Measurements from ENCODE around the gene MFAP5.

Gene MFAP5

DNA sequence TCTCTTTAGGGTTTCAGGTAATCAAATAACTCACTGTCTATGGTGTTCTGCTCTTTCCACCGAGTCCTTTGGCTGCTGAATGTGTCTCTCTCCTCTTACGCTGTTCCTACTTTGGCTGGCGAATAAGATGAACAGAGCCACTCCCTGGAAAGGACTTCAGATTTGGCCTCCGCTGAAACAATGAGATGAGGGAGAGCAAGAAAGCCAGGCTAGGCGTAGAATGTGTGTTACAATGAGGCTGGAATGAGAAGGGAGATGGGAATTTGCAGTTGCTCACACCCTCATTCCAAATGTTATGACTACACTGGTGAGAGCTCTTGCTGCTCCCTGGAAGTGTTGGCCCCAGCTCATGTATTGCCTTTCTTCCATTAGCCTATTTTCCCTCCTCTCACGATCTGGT, at the start of gene MFAP5:
MFAP5 (minus strand) TSS at position 234 of the 400 bp plus-strand sequence. CDS start 722 bp downstream, outside the sequence.
- DNase-seq = peak; percentile 42

DNA sequence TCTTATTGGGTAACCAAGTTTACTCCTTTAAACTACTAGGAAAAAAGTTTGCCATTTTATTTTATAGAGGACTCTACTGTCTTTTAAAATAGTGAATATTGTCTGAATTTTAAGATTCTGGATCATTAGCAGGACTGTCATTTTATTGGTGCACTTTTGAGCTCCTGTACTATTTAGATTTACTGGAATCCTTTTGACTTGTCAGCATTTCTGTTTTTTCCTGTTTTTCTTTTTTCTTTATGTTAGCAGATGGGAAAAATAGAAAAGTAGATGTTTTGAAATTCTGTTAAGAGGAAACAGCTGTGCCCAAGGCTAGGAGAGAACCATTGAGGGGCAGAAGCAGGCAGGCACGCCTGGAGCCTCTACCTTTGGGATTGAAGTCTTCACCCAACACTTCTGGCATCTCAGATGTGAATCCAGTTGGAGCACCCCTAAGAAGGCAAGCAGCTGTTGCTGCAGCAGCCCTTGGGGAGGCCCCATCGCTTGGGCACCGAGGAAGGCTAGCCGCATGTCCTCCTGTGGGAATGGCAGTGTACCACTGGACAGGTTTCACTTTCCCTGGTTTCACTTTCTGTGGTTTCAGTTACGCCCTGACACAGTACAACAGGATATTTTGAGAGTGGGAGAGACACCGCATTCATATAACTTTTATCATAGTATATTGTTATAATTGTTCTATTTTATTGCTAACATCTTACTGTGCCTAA, 46.7 kb upstream of the MFAP5 start:
- DNase-seq = no peak

- DNase-seq = no peak
Measured at GRCh38 chr12:8702159-8702558, 39.5 kb upstream of the MFAP5 start.

GRCh38 chr12:8701046-8701660, 38.5 kb upstream of the MFAP5 start:
- DNase-seq = no peak

DNA sequence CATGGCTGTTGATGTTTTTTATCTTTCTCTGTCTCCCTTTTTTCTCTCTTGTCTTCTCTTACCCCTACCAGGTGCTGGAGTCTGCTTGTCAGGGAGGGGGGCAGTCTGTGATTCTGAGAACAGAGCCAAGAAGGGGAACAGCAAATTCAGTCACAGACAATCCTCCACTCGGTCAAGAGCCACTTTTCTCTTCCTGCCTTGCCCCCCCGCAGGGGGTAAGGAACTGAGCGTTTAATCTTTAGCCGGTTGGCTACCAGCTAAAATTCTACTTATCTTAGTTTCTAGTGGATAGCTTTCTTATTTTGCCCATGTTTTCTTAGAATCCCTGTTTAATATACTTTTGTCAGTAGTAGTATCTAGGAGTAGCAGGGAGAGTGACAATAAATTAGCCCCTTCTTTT, 37.1 kb upstream of the MFAP5 start:
- no peak for DNase-seq

DNA sequence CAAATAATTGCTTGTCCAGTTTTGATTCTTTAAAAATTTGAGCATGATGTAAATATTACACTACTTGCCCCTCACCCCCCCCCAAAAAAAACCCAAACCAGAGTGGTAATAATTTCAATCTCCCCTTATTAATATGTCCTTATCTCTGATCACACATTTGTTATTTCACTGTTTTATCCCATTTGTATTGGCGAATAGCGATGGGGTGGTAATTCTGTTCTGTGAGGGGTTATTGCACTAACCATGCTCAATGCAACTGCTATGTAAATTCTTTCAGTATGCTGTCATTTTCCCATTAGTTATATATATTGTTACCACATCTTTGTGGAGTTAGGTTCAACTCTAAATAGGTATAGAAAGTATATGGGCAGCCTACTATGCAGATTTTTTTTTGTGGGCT, 36.3 kb upstream of the MFAP5 start:
- peak; percentile 34 for DNase-seq

GRCh38 chr12:8698132-8698851, 35.7 kb upstream of the MFAP5 start:
- no peak for DNase-seq

DNA sequence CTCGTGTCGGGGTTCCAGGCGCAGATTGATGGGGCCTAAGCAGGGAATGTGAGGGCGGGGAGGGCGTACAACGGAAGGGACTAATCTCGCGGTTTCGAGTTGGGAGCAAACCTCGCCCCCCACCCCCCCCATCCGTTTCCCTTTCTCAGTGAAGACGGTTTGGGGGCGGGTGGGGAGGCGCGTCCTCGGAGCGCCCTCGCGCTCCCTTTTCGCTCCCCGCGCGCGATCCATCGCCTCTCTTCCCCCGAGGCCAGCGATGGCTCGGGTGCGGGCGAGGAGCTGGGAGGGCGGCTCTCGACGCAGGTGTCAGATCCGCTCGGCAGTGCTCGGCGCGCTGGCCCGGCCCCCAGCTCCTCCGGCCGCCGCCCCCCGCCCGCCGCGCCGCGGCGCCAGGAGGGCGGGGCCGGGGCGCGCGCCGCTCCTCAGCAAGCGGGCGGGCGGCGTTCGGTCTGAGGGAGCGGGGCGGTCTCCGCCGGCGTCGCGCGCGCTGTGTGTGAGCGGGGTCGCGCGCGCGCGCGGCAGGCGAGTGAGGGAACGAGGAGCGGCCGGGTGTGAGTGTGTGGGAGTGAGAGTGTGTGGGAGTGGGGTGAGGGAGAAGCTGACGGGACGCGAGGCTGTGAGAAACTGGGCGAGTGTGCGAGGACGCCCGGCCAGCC, 35.0 kb upstream of the MFAP5 start, which contains the start of gene RIMKLB:
RIMKLB (plus strand) TSS at position 516 of the 656 bp plus-strand sequence. CDS start 15,876 bp downstream, outside the sequence.
- DNase-seq = peak; percentile 48

GRCh38 chr12:8697120-8697475, 34.5 kb upstream of the MFAP5 start:
- peak; percentile 12 for DNase-seq

GRCh38 chr12:8696442-8697090, 33.9 kb upstream of the MFAP5 start:
- no peak for DNase-seq

DNA sequence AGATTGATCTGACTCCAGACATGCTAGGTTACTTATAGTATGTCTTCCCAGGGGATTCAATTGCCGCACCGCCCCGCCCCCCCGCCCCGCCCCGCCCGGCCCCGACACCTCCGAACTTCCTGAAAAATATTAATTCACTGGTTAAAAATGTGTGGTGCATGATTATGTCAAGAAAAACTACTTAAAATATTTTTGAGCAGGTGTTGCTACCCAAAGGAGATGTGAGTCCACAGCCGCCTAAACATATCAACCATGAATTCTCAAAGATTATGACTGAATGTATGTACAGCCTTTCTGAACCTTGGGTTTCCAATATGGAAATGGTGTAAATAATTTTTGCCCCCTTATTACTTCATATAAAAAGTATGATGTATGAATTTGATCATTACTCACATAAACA, 32.5 kb upstream of the MFAP5 start:
- DNase-seq = no peak

DNA sequence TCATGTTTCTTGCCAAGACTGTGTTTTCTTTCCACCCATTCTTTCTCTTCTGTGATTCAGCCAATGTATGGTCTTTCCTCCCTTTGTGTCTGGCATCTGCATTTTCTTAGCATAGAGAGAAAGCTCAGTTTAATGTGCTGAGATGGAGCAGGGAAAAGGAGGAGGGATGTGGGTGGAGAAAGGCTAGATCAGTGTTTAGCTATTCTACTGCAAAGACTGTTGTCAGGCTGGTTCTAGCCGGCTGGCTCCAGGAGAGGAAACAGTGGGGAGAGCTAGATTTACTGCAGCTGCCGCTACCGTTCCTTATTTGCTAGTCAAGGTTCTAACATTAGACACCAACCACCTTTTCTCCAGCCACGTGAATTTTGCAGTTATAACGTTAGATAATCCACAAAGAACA, 29.9 kb upstream of the MFAP5 start:
- DNase-seq = no peak

DNA sequence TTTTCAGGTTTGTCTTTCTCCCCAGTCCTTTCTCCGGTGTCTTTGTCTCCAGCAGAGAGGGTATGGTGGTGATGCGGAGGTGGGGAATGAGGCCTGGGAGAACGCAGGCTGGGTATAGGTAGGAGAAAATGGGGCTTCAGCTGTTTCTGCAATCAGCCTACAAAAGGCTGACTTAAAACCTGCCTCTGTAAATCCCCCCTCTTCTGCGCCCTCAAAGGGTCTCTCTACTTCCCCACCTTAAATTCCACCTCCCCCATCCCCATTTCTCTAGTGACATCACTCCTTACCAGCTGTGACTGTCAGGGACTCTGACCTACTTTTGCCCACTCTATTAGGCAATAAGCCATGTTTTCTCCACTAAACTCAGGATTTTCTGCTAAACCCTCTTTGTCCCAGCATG, 27.1 kb upstream of the MFAP5 start:
- no peak for DNase-seq

DNA sequence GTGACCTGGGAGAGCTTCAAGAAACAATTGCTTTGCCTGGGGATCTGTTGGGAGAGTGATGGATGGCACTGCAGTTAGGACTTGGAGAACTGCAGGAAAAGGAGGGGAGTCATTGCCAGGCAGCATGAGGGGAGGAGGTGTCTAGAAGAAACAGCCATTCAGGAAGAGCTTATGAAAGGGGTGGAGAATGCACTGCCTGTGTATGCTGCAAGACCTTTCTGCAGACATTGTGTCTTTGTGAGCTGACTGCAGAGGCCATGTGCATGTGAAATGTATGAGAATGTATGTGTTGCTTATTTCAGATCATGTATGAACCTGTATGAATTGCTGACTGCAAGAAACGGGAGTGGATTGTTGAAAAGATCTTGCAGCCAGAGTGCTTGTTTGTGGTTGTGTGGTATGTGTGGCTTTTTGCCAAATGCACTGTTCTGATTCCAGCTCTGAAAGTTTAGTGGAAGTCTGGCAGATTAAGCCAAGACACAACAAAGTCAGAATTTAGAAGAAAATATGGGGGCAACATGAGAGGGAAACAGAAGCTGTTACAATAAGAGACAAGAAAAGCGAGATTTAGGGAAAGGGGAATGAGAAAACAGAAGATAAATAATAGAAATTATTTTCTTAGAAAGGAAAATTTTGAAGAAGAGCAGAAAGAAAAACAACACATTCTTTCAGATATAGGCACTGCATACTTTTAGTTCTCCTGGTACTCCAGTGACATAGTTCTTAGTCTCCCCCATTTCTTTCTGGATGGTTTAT, 25.4 kb upstream of the MFAP5 start:
- peak; percentile 56 for DNase-seq

- no peak for DNase-seq
Measured at GRCh38 chr12:8685051-8685450, 22.4 kb upstream of the MFAP5 start.

DNA sequence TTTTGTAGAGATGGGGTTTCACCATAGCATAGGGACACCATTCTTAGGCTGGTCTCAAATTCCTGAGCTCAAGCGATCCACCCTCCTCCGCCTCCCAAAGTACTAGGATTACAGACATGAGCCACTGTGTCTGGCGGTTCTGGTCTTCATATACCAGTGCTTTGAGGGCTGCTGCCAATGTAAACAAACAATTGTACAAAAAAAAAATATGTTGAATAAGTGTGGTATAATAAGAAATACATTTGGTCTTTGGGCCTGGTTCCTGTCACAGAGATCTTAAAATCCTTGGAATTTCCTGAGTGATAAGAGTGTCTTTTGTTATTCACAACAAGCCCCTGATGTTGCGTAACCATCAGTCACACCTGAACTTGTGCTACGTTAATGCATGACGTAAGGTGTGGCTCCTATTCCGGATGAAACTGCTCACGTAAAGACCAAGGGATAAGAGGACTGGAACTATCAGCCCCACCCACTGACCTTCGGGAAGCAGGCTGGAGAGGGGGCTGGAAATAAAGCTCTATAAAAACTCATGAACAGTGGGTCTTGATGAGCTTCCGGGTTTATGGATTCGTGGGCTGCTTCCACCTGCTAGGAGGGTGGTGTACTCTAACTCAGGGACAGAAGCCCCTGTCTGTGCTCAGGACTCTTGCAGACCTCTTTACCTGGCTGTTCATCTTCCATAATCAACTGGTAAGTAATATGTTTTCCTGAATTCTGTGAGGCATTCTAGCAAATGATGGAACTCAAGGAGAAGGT, 18.7 kb upstream of the MFAP5 start:
- DNase-seq = peak; percentile 3

- no peak for DNase-seq
Measured at GRCh38 chr12:8680533-8680932, 17.9 kb upstream of the MFAP5 start.

DNA sequence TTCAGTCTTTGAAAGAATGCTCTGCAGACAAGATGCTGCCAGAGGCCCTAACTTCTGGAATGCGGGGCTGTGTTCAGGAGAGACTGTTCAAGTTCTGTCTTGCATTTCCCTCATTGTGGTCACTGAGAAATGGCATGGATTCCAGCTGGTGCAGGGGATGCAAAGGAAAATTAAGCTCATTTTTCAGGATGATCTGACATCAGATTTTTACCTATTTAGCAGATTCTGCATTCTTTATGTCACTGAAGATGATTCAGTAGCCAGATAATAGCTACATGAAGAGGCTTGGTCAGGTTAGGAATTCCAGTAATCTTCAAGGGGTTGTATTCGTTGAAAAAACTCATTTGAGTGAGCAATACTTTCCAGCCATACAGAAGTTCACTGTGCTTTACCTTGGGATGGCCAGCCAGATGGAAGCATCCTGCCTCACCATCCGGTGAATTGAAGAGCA, 16.1 kb upstream of the MFAP5 start:
- no peak for DNase-seq

- DNase-seq = no peak
Measured at GRCh38 chr12:8677362-8677761, 14.7 kb upstream of the MFAP5 start.

DNA sequence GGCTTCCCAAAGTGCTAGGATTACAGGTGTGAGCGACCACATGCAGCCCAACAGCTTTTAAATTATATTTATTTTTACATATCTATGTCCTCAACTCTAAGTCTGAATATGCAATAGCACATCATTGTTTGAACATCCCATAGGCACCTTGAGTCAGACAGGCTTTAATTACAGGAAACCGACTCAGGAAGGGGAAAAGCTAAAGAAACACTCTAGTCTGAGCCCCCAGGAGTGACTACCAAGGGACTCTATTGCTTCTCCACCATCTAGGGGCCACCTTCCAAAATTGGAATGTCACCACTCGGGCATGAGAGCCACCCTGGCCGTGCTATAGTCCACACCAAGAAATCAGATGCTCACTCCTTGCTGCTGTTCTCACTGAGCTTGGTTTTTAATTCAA, 14.0 kb upstream of the MFAP5 start:
- DNase-seq = no peak

DNA sequence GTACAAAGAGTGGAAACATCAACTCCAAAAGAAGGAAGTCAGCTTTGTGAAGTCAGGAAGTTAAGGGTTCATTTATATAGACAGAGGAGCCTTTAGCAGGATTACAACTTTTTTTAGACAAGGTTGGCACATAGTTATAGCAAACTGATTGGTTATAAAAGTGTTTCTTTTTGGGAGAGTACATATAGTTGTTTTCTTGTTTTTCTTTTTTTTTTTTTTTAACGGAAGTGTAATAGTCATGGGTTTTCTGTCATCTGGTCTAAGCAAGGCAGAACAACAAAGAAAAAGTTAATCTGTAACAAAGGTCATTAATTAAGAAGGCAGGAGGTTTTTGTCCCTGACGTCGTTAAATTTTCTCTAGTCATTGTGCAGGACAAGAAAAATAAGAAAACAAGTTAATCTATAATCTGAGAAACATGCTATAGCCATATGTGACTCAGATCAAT, 13.0 kb upstream of the MFAP5 start:
- DNase-seq = no peak
